ENCODE results near the gene FARP1. TPM values are rescaled to one million over a fixed set of nuclear protein-coding genes. Genes with fewer than 3 reads are reported as not detected.
A peak's percentile ranks its signal among the peaks of the same experiment; 100 is the strongest.

The FARP1 gene
- total RNA-seq, 1 donor from 2014 or later: 357 TPM

- H3K4me1 Mint-ChIP-seq (ENCODE audit: unreplicated experiment): peaks cover 26% of the 10 kb centered on the region
- H3K36me3 Mint-ChIP-seq (ENCODE audit: unreplicated experiment): peaks cover 16% of the 10 kb centered on the region
- peak overlapping the region; percentile 49 for H3K27ac Mint-ChIP-seq (ENCODE audit: unreplicated experiment)
- H3K4me3 Mint-ChIP-seq (ENCODE audit: unreplicated experiment): no peak overlapping the region
- H3K27me3 Mint-ChIP-seq (ENCODE audit: unreplicated experiment): no peaks in the 10 kb centered on the region
- DNase-seq (ENCODE audit: extremely low spot score, unreplicated experiment): no peak
- H3K9me3 Mint-ChIP-seq (ENCODE audit: unreplicated experiment): no peaks in the 10 kb centered on the region
- TF ChIP-seq CTCF (IDR thresholded peaks at IDR 0.05): no peak
Measured at GRCh38 chr13:98315902-98316301, 173.0 kb downstream of the FARP1 start.

- Mint-ChIP-seq H3K4me1 (ENCODE audit: unreplicated experiment) (peaks cover 20% of the 10 kb centered on the region), H3K4me3 (ENCODE audit: unreplicated experiment) (no peak overlapping the region), H3K27me3 (ENCODE audit: unreplicated experiment) (no peaks in the 10 kb centered on the region), H3K9me3 (ENCODE audit: unreplicated experiment) (no peaks in the 10 kb centered on the region), H3K36me3 (ENCODE audit: unreplicated experiment) (peaks cover 21% of the 10 kb centered on the region), H3K27ac (ENCODE audit: unreplicated experiment) (peak overlapping the region; percentile 18)
- TF ChIP-seq CTCF (IDR thresholded peaks at IDR 0.05): no peak
- DNase-seq (ENCODE audit: extremely low spot score, unreplicated experiment): no peak
Measured at GRCh38 chr13:98317573-98318171, 174.8 kb downstream of the FARP1 start.

- H3K27ac Mint-ChIP-seq (ENCODE audit: unreplicated experiment): no peak overlapping the region
- H3K9me3 Mint-ChIP-seq (ENCODE audit: unreplicated experiment): no peaks in the 10 kb centered on the region
- no peak for DNase-seq (ENCODE audit: extremely low spot score, unreplicated experiment)
- peaks cover 23% of the 10 kb centered on the region for H3K4me1 Mint-ChIP-seq (ENCODE audit: unreplicated experiment)
- no peak overlapping the region for H3K4me3 Mint-ChIP-seq (ENCODE audit: unreplicated experiment)
- no peaks in the 10 kb centered on the region for H3K27me3 Mint-ChIP-seq (ENCODE audit: unreplicated experiment)
- TF ChIP-seq CTCF (IDR thresholded peaks at IDR 0.05): no peak
- peaks cover 21% of the 10 kb centered on the region for H3K36me3 Mint-ChIP-seq (ENCODE audit: unreplicated experiment)
Measured at GRCh38 chr13:98318263-98318878, 175.5 kb downstream of the FARP1 start.

DNA sequence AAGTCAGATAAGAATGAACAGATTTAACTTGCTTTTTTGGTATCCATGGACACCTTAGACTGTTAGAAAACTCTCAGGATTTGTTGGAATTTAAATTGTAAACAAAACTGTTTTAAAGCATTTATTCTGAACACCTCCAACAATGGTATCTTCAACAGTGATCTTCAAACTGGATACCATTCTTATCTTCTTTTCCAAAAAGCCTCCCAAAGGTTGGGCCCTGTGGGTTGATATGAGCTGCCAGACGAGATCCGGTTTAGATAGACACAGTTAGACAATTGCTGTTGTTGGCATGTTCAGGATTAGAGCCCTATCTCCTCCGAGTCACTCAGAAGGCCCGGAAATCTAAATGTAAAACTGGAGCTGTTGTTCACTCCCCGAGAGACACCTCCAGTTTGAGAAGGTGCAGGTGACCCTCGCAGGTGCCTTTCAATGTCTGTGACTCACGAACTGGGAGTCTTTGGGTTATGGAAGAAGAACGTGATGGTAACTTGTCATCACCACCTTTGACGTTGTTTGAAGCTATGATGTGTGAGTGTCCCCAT is 177.7 kb downstream of the FARP1 start:
- DNase-seq (ENCODE audit: extremely low spot score, unreplicated experiment): no peak
- H3K27ac Mint-ChIP-seq (ENCODE audit: unreplicated experiment): no peak overlapping the region
- peaks cover 21% of the 10 kb centered on the region for H3K36me3 Mint-ChIP-seq (ENCODE audit: unreplicated experiment)
- peaks cover 40% of the 10 kb centered on the region for H3K4me1 Mint-ChIP-seq (ENCODE audit: unreplicated experiment)
- no peak for TF ChIP-seq CTCF (IDR thresholded peaks at IDR 0.05)
- H3K9me3 Mint-ChIP-seq (ENCODE audit: unreplicated experiment): no peaks in the 10 kb centered on the region
- H3K27me3 Mint-ChIP-seq (ENCODE audit: unreplicated experiment): no peaks in the 10 kb centered on the region
- H3K4me3 Mint-ChIP-seq (ENCODE audit: unreplicated experiment): no peak overlapping the region

GRCh38 chr13:98321395-98321794 is 178.5 kb downstream of the FARP1 start:
- no peak for TF ChIP-seq CTCF (IDR thresholded peaks at IDR 0.05)
- no peak overlapping the region for H3K27ac Mint-ChIP-seq (ENCODE audit: unreplicated experiment)
- peaks cover 41% of the 10 kb centered on the region for H3K4me1 Mint-ChIP-seq (ENCODE audit: unreplicated experiment)
- DNase-seq (ENCODE audit: extremely low spot score, unreplicated experiment): no peak
- no peak overlapping the region for H3K4me3 Mint-ChIP-seq (ENCODE audit: unreplicated experiment)
- no peaks in the 10 kb centered on the region for H3K9me3 Mint-ChIP-seq (ENCODE audit: unreplicated experiment)
- H3K36me3 Mint-ChIP-seq (ENCODE audit: unreplicated experiment): peaks cover 14% of the 10 kb centered on the region
- no peaks in the 10 kb centered on the region for H3K27me3 Mint-ChIP-seq (ENCODE audit: unreplicated experiment)
